Fibroblast of the aortic adventitia (primary cell): ENCODE results near the gene RTN4. TPM values are rescaled to one million over a fixed set of nuclear protein-coding genes. Genes with fewer than 3 reads are reported as not detected.

ENCODE experiments used
- DNase-seq: peaks from one replicate; pipeline ENCODE4 v3.0.0-alpha.2; 2010; ENCODE audit warnings: low read depth
- H3K4me3 ChIP-seq: 2 replicates; pipeline ENCODE4 v1.5.1; 2011; ENCODE audit warnings: low read depth, mild to moderate bottlenecking, control low read depth, low read length, moderate library complexity
- total RNA-seq: library from RNA; depleted of rRNA; stranded (reverse); fragments of >200 nt; gene quantifications from 2 replicates; pipeline ENCODE4 v1.2.3, GENCODE V29; 2012; ENCODE audit warnings: low replicate concordance
- TF ChIP-seq, protein P1 (sequence below): IDR thresholded peaks from 2 replicates; pipeline ENCODE4 v1.5.1; 2011; ENCODE audit warnings: mild to moderate bottlenecking, low read length, control low read depth, inconsistent platforms; ENCODE audit not compliant: insufficient read depth

RTN4 gene
- total RNA-seq, 1 donor: 357 TPM

- TF ChIP-seq, protein P1, sequence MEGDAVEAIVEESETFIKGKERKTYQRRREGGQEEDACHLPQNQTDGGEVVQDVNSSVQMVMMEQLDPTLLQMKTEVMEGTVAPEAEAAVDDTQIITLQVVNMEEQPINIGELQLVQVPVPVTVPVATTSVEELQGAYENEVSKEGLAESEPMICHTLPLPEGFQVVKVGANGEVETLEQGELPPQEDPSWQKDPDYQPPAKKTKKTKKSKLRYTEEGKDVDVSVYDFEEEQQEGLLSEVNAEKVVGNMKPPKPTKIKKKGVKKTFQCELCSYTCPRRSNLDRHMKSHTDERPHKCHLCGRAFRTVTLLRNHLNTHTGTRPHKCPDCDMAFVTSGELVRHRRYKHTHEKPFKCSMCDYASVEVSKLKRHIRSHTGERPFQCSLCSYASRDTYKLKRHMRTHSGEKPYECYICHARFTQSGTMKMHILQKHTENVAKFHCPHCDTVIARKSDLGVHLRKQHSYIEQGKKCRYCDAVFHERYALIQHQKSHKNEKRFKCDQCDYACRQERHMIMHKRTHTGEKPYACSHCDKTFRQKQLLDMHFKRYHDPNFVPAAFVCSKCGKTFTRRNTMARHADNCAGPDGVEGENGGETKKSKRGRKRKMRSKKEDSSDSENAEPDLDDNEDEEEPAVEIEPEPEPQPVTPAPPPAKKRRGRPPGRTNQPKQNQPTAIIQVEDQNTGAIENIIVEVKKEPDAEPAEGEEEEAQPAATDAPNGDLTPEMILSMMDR: no peak
- no peak for DNase-seq
- no peak overlapping the region for H3K4me3 ChIP-seq
Observed at GRCh38 chr2:54944724-54945326, 105.4 kb downstream of the RTN4 start.

DNA sequence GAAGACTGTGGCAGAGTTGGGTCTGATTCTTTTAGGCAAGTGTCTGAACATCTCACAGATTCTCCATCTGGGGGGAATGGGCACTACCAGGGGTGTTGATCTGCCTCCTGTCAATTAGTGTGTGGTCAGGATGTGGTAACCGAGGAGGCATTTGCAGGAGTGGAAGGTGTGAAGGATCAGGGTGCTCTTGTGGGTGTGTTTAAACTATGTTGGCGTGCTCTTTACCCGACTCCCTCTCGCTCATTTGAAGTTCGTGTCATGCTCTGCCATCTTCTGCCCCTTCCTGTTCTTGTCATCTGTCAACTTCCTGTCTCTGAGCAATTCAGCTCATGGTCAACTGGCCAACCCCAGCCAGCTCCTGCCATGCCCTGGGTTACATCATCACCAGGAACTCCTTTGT lies 107.9 kb downstream of the RTN4 start:
- TF ChIP-seq, protein P1: no peak
- no peak overlapping the region for H3K4me3 ChIP-seq
- no peak for DNase-seq

- TF ChIP-seq, protein P1: no peak
- no peak overlapping the region for H3K4me3 ChIP-seq
- DNase-seq: no peak
Observed at GRCh38 chr2:54941248-54941984, 108.8 kb downstream of the RTN4 start.

GRCh38 chr2:54940723-54941122 lies 109.5 kb downstream of the RTN4 start:
- TF ChIP-seq, protein P1: no peak
- no peak for DNase-seq

DNA sequence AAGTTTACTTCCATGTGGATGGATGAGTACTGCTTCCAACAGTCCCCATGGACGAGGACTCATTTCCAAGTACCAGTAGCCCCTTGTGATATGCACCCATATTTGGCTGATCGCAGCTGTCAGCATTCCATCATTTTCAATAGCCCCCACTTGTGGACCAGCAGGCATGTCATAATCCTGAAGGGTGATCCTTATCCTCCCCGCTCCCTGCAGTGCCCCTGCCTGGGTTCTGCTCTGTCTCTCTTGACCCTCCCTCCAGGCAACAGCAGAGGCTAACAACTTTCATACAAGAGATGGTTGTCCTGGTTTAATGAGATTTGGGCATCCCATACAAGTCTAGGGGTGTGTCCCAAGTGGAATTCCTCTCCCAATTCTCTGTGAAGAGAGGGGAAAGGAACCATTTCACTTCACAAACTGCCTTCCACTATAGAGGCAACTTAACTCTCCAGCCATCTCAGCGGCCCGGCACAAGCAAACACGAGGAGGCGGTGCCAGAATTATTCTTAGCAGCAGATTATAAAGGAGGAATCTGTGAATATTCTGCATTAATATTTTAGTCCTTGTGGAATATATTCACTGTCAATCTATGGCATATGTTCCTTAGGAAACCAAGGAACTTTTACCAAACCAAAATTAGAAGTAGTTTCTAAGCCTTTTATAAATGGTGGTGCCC lies 110.7 kb downstream of the RTN4 start:
- no peak for DNase-seq
- TF ChIP-seq, protein P1: no peak
- H3K4me3 ChIP-seq: no peak overlapping the region

More at GRCh38 chr2:54940723-54941122, 109.5 kb downstream of the RTN4 start:
- no peak overlapping the region for H3K4me3 ChIP-seq

DNA sequence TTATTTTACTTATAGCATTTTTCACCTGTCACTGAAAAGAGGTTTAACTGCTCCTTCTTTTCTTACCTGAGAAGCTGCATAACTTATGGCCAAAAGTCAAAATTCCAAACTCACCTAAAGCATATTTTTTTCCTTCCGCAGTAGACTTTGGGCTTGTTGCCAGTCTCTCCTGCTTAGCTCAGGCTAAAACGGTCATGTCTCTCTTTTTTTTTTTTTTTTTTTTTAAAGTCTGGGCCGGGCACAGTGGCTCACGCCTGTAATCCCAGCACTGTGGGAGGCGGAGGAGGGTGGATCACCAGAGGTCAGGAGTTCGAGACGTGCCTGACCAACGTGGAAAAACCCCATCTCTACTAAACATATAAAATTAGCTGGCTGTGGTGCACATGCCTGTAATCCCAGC lies 113.5 kb downstream of the RTN4 start:
- TF ChIP-seq, protein P1: no peak
- no peak overlapping the region for H3K4me3 ChIP-seq
- no peak for DNase-seq
